HepG2 (cell line): ENCODE data around the gene ZNF507. TPM values are rescaled to one million over a fixed set of nuclear protein-coding genes. Genes with fewer than 3 reads are reported as not detected.

Experiments
- AHDC1 ChIP-seq: sonication (generic); formaldehyde crosslinking; IDR thresholded peaks from 2 replicates; pipeline ENCODE4 v1.5.1; 2020; ENCODE audit warnings: mild to moderate bottlenecking, missing genetic modification reagents, borderline replicate concordance
- CEBPG ChIP-seq: IDR thresholded peaks from 2 replicates; pipeline ENCODE4 v1.6.1; 2016
- EED ChIP-seq: sonication (generic); formaldehyde crosslinking; IDR thresholded peaks from 2 replicates; pipeline ENCODE4 v1.5.0; 2020; ENCODE audit warnings: mild to moderate bottlenecking, missing genetic modification reagents
- GTF3A ChIP-seq: sonication (generic); formaldehyde crosslinking; conservative IDR thresholded peaks from 2 replicates; pipeline ENCODE4 v1.4.0; 2020; ENCODE audit warnings: mild to moderate bottlenecking, missing genetic modification reagents
- HIVEP1 ChIP-seq: sonication (generic); formaldehyde crosslinking; IDR thresholded peaks from 2 replicates; pipeline ENCODE4 v1.4.0; 2020; ENCODE audit warnings: mild to moderate bottlenecking, missing genetic modification reagents
- KDM3A ChIP-seq: IDR thresholded peaks from 2 replicates; pipeline ENCODE4 v1.6.1; 2018; ENCODE audit warnings: low read depth, missing compliant biosample characterization
- NCOR1 ChIP-seq: fragments of 200-600 bp; sonication (generic); IDR thresholded peaks from 2 replicates; pipeline ENCODE4 v1.7.0; 2017; ENCODE audit warnings: antibody characterized with exemption, low read length, borderline replicate concordance
- NRL ChIP-seq: sonication (generic); formaldehyde crosslinking; IDR thresholded peaks from 2 replicates; pipeline ENCODE4 v1.5.0; 2020; ENCODE audit warnings: missing genetic modification reagents, mild to moderate bottlenecking, moderate library complexity, borderline replicate concordance
- SNRNP70 ChIP-seq: fragments of 200-400 bp; formaldehyde crosslinking; IDR thresholded peaks from 2 replicates; pipeline ENCODE4 v1.6.1; 2017; ENCODE audit warnings: mild to moderate bottlenecking, low read depth, low read length, moderate library complexity
- TSC22D2 ChIP-seq: sonication (generic); formaldehyde crosslinking; IDR thresholded peaks from 2 replicates; pipeline ENCODE4 v1.5.1; 2020; ENCODE audit warnings: missing genetic modification reagents, mild to moderate bottlenecking, borderline replicate concordance
- U2AF1 ChIP-seq: fragments of 200-400 bp; formaldehyde crosslinking; optimal IDR thresholded peaks from 2 replicates; pipeline ENCODE3; 2017; ENCODE audit warnings: mild to moderate bottlenecking, low read depth, low read length
- YEATS4 ChIP-seq: sonication (generic); formaldehyde crosslinking; IDR thresholded peaks from 2 replicates; pipeline ENCODE4 v1.4.0; 2020; ENCODE audit warnings: missing genetic modification reagents, borderline replicate concordance
- ZFP41 ChIP-seq: sonication (generic); formaldehyde crosslinking; IDR thresholded peaks from 2 replicates; pipeline ENCODE4 v1.4.0; 2020; ENCODE audit warnings: mild to moderate bottlenecking, missing genetic modification reagents, borderline replicate concordance
- ZNF335 ChIP-seq: sonication (generic); formaldehyde crosslinking; IDR thresholded peaks from 2 replicates; pipeline ENCODE4 v1.4.0; 2020; ENCODE audit warnings: missing genetic modification reagents
- ZNF576 ChIP-seq: sonication (generic); formaldehyde crosslinking; IDR thresholded peaks from 2 replicates; pipeline ENCODE4 v1.4.0; 2020; ENCODE audit warnings: mild to moderate bottlenecking, missing genetic modification reagents
- ZNF83 ChIP-seq: sonication (generic); formaldehyde crosslinking; IDR thresholded peaks from 2 replicates; pipeline ENCODE4 v1.4.0; 2020; ENCODE audit warnings: missing genetic modification reagents, mild to moderate bottlenecking, borderline replicate concordance
- polyA plus RNA-seq, 8 experiments: library from polyadenylated mRNA; depleted of rRNA in 3 of 8; stranded (reverse) in 7 of 8; unstranded in 1 of 8; fragments of >200 nt; fragmentation: Illumina TruSeq in 4 of 8; extraction: Trizol in 4 of 8; gene quantifications; 2 replicates each; pipeline versions ENCODE4 v1.2.1 to v1.2.3, GENCODE V29; 2011 to 2016; ENCODE audit warnings: low read depth in 4 of 8, missing spikeins in 1 of 8, mixed read lengths in 1 of 8; ENCODE audit not compliant: insufficient read depth in 1 of 8
- total RNA-seq, 5 experiments: library from RNA; depleted of rRNA; stranded (reverse); fragments of >200 nt; fragmentation: Illumina TruSeq; extraction: Trizol; gene quantifications; 2 replicates each; pipeline ENCODE4 v1.2.3, GENCODE V29; 2016; ENCODE audit warnings: low read depth in 1 of 5
- TF ChIP-seq, protein P1 (sequence below): sonication (generic); formaldehyde crosslinking; IDR thresholded peaks from 2 replicates; pipeline ENCODE4 v1.4.0; 2020; ENCODE audit warnings: mild to moderate bottlenecking, missing genetic modification reagents
- TF ChIP-seq, protein P2 (sequence below): sonication (generic); formaldehyde crosslinking; IDR thresholded peaks from 2 replicates; pipeline ENCODE4 v1.5.1; 2020; ENCODE audit warnings: missing genetic modification reagents, mild to moderate bottlenecking, borderline replicate concordance
- TF ChIP-seq, protein P3 (sequence below): sonication (generic); formaldehyde crosslinking; IDR thresholded peaks from 2 replicates; pipeline ENCODE4 v1.4.0; 2020; ENCODE audit warnings: missing genetic modification reagents, mild to moderate bottlenecking, borderline replicate concordance

ZNF507 gene
- total and polyA plus RNA-seq, 2 of the 13 experiments (the other 11 are each of a cell fraction or from before 2014, with no cell fraction given), result 7.3 to 10.9 TPM

DNA sequence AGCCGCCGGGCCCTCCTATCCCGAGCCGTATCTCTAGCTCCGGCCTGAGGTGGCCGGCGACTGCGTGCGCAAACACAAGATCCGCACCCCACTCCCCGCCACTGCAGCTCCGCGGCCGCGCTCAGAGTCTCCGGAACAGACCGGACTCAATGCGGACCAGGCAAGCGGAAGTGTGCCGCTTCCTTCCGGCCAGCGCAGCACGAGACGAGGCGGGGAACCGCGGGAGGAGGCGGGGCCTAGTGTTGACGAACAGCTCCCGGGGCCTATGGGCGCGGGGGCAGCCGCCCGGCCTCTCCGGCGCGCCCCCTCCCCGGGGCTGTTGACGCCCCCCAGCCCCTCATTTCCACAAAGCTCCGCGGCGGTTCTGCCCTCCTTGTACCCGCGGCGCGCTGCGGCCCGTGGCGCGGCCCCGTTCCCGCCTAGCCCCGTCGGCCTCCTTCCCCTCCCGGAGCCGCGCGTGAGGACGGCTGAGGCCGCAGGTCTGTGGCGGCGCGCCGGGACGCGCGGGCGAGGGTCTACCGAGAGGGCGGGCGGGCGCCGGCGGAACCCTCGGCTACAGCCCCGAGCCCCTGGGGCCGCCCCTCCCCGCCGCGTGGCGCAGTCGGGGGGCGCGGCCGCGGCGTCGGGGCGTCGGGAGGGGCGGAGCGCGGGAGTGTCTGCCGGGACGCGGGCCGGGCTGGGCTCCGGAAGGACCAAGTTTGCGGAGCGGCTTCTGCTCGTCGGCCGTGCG is 60.2 kb downstream of the ZNF507 start, which contains the start of gene DPY19L3 (continued):
- TF ChIP-seq, protein P1, sequence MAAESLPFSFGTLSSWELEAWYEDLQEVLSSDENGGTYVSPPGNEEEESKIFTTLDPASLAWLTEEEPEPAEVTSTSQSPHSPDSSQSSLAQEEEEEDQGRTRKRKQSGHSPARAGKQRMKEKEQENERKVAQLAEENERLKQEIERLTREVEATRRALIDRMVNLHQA (CRISPR knock-in tag), result no peak
- TF ChIP-seq ZNF576 (CRISPR knock-in tag), result no peak
- no peak for TF ChIP-seq SNRNP70
- TF ChIP-seq NRL, result no peak
- TF ChIP-seq AHDC1 (CRISPR knock-in tag), result no peak
- TF ChIP-seq TSC22D2, result peak; percentile 56; the same call in 1 of the 2 replicates
- TF ChIP-seq HIVEP1, result 0 out of 2 replicates have a peak, but pooled peaks have one; percentile 84
- no peak for TF ChIP-seq ZNF83 (CRISPR knock-in tag)
- TF ChIP-seq, protein P2, sequence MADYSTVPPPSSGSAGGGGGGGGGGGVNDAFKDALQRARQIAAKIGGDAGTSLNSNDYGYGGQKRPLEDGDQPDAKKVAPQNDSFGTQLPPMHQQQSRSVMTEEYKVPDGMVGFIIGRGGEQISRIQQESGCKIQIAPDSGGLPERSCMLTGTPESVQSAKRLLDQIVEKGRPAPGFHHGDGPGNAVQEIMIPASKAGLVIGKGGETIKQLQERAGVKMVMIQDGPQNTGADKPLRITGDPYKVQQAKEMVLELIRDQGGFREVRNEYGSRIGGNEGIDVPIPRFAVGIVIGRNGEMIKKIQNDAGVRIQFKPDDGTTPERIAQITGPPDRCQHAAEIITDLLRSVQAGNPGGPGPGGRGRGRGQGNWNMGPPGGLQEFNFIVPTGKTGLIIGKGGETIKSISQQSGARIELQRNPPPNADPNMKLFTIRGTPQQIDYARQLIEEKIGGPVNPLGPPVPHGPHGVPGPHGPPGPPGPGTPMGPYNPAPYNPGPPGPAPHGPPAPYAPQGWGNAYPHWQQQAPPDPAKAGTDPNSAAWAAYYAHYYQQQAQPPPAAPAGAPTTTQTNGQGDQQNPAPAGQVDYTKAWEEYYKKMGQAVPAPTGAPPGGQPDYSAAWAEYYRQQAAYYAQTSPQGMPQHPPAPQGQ, result no peak
- TF ChIP-seq U2AF1, result no peak
- peak; percentile 93 for TF ChIP-seq KDM3A (CRISPR knock-in tag)
- TF ChIP-seq, protein P3, sequence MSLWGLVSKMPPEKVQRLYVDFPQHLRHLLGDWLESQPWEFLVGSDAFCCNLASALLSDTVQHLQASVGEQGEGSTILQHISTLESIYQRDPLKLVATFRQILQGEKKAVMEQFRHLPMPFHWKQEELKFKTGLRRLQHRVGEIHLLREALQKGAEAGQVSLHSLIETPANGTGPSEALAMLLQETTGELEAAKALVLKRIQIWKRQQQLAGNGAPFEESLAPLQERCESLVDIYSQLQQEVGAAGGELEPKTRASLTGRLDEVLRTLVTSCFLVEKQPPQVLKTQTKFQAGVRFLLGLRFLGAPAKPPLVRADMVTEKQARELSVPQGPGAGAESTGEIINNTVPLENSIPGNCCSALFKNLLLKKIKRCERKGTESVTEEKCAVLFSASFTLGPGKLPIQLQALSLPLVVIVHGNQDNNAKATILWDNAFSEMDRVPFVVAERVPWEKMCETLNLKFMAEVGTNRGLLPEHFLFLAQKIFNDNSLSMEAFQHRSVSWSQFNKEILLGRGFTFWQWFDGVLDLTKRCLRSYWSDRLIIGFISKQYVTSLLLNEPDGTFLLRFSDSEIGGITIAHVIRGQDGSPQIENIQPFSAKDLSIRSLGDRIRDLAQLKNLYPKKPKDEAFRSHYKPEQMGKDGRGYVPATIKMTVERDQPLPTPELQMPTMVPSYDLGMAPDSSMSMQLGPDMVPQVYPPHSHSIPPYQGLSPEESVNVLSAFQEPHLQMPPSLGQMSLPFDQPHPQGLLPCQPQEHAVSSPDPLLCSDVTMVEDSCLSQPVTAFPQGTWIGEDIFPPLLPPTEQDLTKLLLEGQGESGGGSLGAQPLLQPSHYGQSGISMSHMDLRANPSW, result no peak
- TF ChIP-seq YEATS4 (CRISPR knock-in tag), result peak; percentile 89
- no peak for TF ChIP-seq ZNF335 (CRISPR knock-in tag)
- no peak for TF ChIP-seq NCOR1
- no peak for TF ChIP-seq CEBPG (CRISPR knock-in tag)
- no peak for TF ChIP-seq GTF3A
- TF ChIP-seq EED, result no peak
- TF ChIP-seq ZFP41 (CRISPR knock-in tag), result no peak
